Endometrial microvascular endothelial cells (primary cell): ENCODE data around the gene PRKAG2. TPM values are rescaled to one million over a fixed set of nuclear protein-coding genes. Genes with fewer than 3 reads are reported as not detected.

Experiments
- in situ Hi-C: cut with HindIII; loops from 2 replicates; pipeline ENCODE4 v1.10.0; 2017; ENCODE audit warnings: low sequenced_read_pairs, low pct_unique_long_range_greater_than_20kb; ENCODE audit errors: inconsistent ontology term
- total RNA-seq: library from RNA; depleted of rRNA; stranded (reverse); fragments of >200 nt; gene quantifications from one replicate; pipeline ENCODE4 v1.2.3, GENCODE V29; 2015; ENCODE audit errors: inconsistent ontology term

PRKAG2 gene
- total RNA-seq, 1 donor from 2014 or later: 67.1 TPM

GRCh38 chr7:151648429-151648828 is 228.5 kb downstream of the PRKAG2 start:
- in situ Hi-C loops: no loop called here

- in situ Hi-C loops: no loop called here
Measured at GRCh38 chr7:151647874-151648273, 229.0 kb downstream of the PRKAG2 start.

- in situ Hi-C loops: no loop called here
Measured at GRCh38 chr7:151647006-151647405, 229.9 kb downstream of the PRKAG2 start.

- in situ Hi-C loops: no loop called here
Measured at GRCh38 chr7:151645311-151645710, 231.6 kb downstream of the PRKAG2 start.

- in situ Hi-C loops: no loop called here
Measured at GRCh38 chr7:151644554-151644953, 232.4 kb downstream of the PRKAG2 start.

- in situ Hi-C loops: no loop called here
Measured at GRCh38 chr7:151642746-151643145, 234.2 kb downstream of the PRKAG2 start.

GRCh38 chr7:151641587-151641986 is 235.3 kb downstream of the PRKAG2 start:
- in situ Hi-C loops: no loop called here

- in situ Hi-C loops: no loop called here
Measured at GRCh38 chr7:151637781-151638261, 239.1 kb downstream of the PRKAG2 start.

- in situ Hi-C loops: no loop called here
Measured at GRCh38 chr7:151634643-151635042, 242.3 kb downstream of the PRKAG2 start.

GRCh38 chr7:151633516-151633812 is 243.5 kb downstream of the PRKAG2 start:
- in situ Hi-C loops: no loop called here

- in situ Hi-C loops: no loop called here
Measured at GRCh38 chr7:151632750-151633515, 244.0 kb downstream of the PRKAG2 start.

GRCh38 chr7:151631953-151632749 is 244.8 kb downstream of the PRKAG2 start:
- in situ Hi-C loops: no loop called here

GRCh38 chr7:151631570-151631952 is 245.4 kb downstream of the PRKAG2 start:
- in situ Hi-C loops: no loop called here

- in situ Hi-C loops: no loop called here
Measured at GRCh38 chr7:151630851-151631569, 245.9 kb downstream of the PRKAG2 start.

GRCh38 chr7:151630358-151630757 is 246.6 kb downstream of the PRKAG2 start:
- in situ Hi-C loops: no loop called here

- in situ Hi-C loops: loop anchor here (10.0 kb wide), 1 partner anchor 145 kb away; no protein-coding TSS in a partner anchor
Measured at GRCh38 chr7:151629713-151630272, 247.1 kb downstream of the PRKAG2 start.

GRCh38 chr7:151628846-151629604 is 247.9 kb downstream of the PRKAG2 start:
- in situ Hi-C loops: loop anchor here (10.0 kb wide), 1 partner anchor 144 kb away; no protein-coding TSS in a partner anchor

- in situ Hi-C loops: loop anchor here (10.0 kb wide), 1 partner anchor 142 kb away; no protein-coding TSS in a partner anchor
Measured at GRCh38 chr7:151626422-151627115, 250.3 kb downstream of the PRKAG2 start.
